GM19023 (cell line): ENCODE data around the gene UMPS.

Source experiments
- ATAC-seq: cut with Tn5 transposase; IDR thresholded peaks from one replicate; pipeline ENCODE4 v1.9.1; 2021; ENCODE audit warnings: mild to moderate bottlenecking, moderate library complexity; ENCODE audit not compliant: unreplicated experiment

UMPS gene

GRCh38 chr3:124796477-124796876, 66.2 kb downstream of the UMPS start:
- ATAC-seq = no peak

- no peak for ATAC-seq
Measured at GRCh38 chr3:124797426-124797945, 67.2 kb downstream of the UMPS start.
